Measurements from ENCODE around the gene THEMIS.

Gene THEMIS

GRCh38 chr6:127845242-127845641, 55.6 kb downstream of the THEMIS start:
- H3K4me2 ChIP-seq (ENCODE audit: low read length): no peak overlapping the region
- H3K79me2 ChIP-seq (ENCODE audit: control insufficient read depth, low read length): no peaks in the 10 kb centered on the region

GRCh38 chr6:127844529-127844928, 56.3 kb downstream of the THEMIS start:
- Histone ChIP-seq H3K27me3 (ENCODE audit: control insufficient read depth, low read length) (no peaks in the 10 kb centered on the region), H3K4me2 (ENCODE audit: low read length) (no peak overlapping the region), H3K27ac (ENCODE audit: low read depth, low read length) (no peak overlapping the region), H3K79me2 (ENCODE audit: control insufficient read depth, low read length) (no peaks in the 10 kb centered on the region), H4K20me1 (ENCODE audit: control insufficient read depth, insufficient read depth, low read depth, low read length) (no peaks in the 10 kb centered on the region), H3F3A (ENCODE audit: control insufficient read depth, insufficient read depth) (no peaks in the 10 kb centered on the region), H3K9me2 (replicated peaks; ENCODE audit: control insufficient read depth, low read length) (no peaks in the 10 kb centered on the region), H3K4me1 (ENCODE audit: control insufficient read depth, low read length) (no peaks in the 10 kb centered on the region), H3K9me3 (ENCODE audit: control insufficient read depth, insufficient read depth, low read length) (no peaks in the 10 kb centered on the region), H3K4me3 (ENCODE audit: low read length) (no peak overlapping the region), H3K36me3 (ENCODE audit: control insufficient read depth, low read length) (no peaks in the 10 kb centered on the region)
- no peak for TF ChIP-seq CTCF (IDR thresholded peaks at IDR 0.05; ENCODE audit: low read depth, low read length, poor library complexity, severe bottlenecking)
- no peak for TF ChIP-seq EZH2phosphoT487 (IDR thresholded peaks at IDR 0.05; ENCODE audit: borderline replicate concordance, low read length)

More at GRCh38 chr6:127845242-127845641, 55.6 kb downstream of the THEMIS start:
- Histone ChIP-seq H3K27me3 (ENCODE audit: control insufficient read depth, low read length) (no peaks in the 10 kb centered on the region), H3K9me3 (ENCODE audit: control insufficient read depth, insufficient read depth, low read length) (no peaks in the 10 kb centered on the region), H3F3A (ENCODE audit: control insufficient read depth, insufficient read depth) (no peaks in the 10 kb centered on the region), H3K4me3 (ENCODE audit: low read length) (no peak overlapping the region), H3K9me2 (replicated peaks; ENCODE audit: control insufficient read depth, low read length) (no peaks in the 10 kb centered on the region), H3K27ac (ENCODE audit: low read depth, low read length) (no peak overlapping the region), H3K36me3 (ENCODE audit: control insufficient read depth, low read length) (no peaks in the 10 kb centered on the region), H3K4me1 (ENCODE audit: control insufficient read depth, low read length) (no peaks in the 10 kb centered on the region), H4K20me1 (ENCODE audit: control insufficient read depth, insufficient read depth, low read depth, low read length) (no peaks in the 10 kb centered on the region)
- no peak for TF ChIP-seq CTCF (IDR thresholded peaks at IDR 0.05; ENCODE audit: low read depth, low read length, poor library complexity, severe bottlenecking)
- TF ChIP-seq EZH2phosphoT487 (IDR thresholded peaks at IDR 0.05; ENCODE audit: borderline replicate concordance, low read length): no peak

GRCh38 chr6:127843582-127843981, 57.3 kb downstream of the THEMIS start:
- no peaks in the 10 kb centered on the region for H3K36me3 ChIP-seq (ENCODE audit: control insufficient read depth, low read length)
- no peaks in the 10 kb centered on the region for H3K4me1 ChIP-seq (ENCODE audit: control insufficient read depth, low read length)
- TF ChIP-seq CTCF (IDR thresholded peaks at IDR 0.05; ENCODE audit: low read depth, low read length, poor library complexity, severe bottlenecking) (no peak), EZH2phosphoT487 (IDR thresholded peaks at IDR 0.05; ENCODE audit: borderline replicate concordance, low read length) (no peak)
- H3K9me2 ChIP-seq (replicated peaks; ENCODE audit: control insufficient read depth, low read length): no peaks in the 10 kb centered on the region
- H3K4me3 ChIP-seq (ENCODE audit: low read length): no peak overlapping the region
- H3K9me3 ChIP-seq (ENCODE audit: control insufficient read depth, insufficient read depth, low read length): no peaks in the 10 kb centered on the region
- H3K27me3 ChIP-seq (ENCODE audit: control insufficient read depth, low read length): no peaks in the 10 kb centered on the region
- no peak overlapping the region for H3K4me2 ChIP-seq (ENCODE audit: low read length)
- no peak overlapping the region for H3K27ac ChIP-seq (ENCODE audit: low read depth, low read length)
- H4K20me1 ChIP-seq (ENCODE audit: control insufficient read depth, insufficient read depth, low read depth, low read length): no peaks in the 10 kb centered on the region
- no peaks in the 10 kb centered on the region for H3F3A ChIP-seq (ENCODE audit: control insufficient read depth, insufficient read depth)
- no peaks in the 10 kb centered on the region for H3K79me2 ChIP-seq (ENCODE audit: control insufficient read depth, low read length)

GRCh38 chr6:127842562-127842961, 58.3 kb downstream of the THEMIS start:
- Histone ChIP-seq H3K4me1 (ENCODE audit: control insufficient read depth, low read length) (no peaks in the 10 kb centered on the region), H3K4me3 (ENCODE audit: low read length) (no peak overlapping the region), H4K20me1 (ENCODE audit: control insufficient read depth, insufficient read depth, low read depth, low read length) (no peaks in the 10 kb centered on the region), H3K4me2 (ENCODE audit: low read length) (no peak overlapping the region), H3K36me3 (ENCODE audit: control insufficient read depth, low read length) (no peaks in the 10 kb centered on the region), H3K27me3 (ENCODE audit: control insufficient read depth, low read length) (no peaks in the 10 kb centered on the region), H3K79me2 (ENCODE audit: control insufficient read depth, low read length) (no peaks in the 10 kb centered on the region), H3F3A (ENCODE audit: control insufficient read depth, insufficient read depth) (no peaks in the 10 kb centered on the region), H3K9me2 (replicated peaks; ENCODE audit: control insufficient read depth, low read length) (no peaks in the 10 kb centered on the region), H3K9me3 (ENCODE audit: control insufficient read depth, insufficient read depth, low read length) (no peaks in the 10 kb centered on the region), H3K27ac (ENCODE audit: low read depth, low read length) (no peak overlapping the region)
- no peak for TF ChIP-seq EZH2phosphoT487 (IDR thresholded peaks at IDR 0.05; ENCODE audit: borderline replicate concordance, low read length)
- TF ChIP-seq CTCF (IDR thresholded peaks at IDR 0.05; ENCODE audit: low read depth, low read length, poor library complexity, severe bottlenecking): no peak
